Aorta (tissue), 4 donors: Measurements from ENCODE around the gene NOL4L. TPM values are rescaled to one million over a fixed set of nuclear protein-coding genes. Genes with fewer than 3 reads are reported as not detected.

ENCODE experiments used
- polyA plus RNA-seq, 2 donors: library from polyadenylated mRNA; stranded (reverse); fragments of 200-250 nt; gene quantifications; one replicate each; pipeline ENCODE4 v1.2.3, GENCODE V29; 2013
- total RNA-seq, 2 donors: library from RNA; stranded (reverse); fragmentation: NEBNext Ultra II Directional; extraction: Animal tissue kit (Norgen Biotek cat#: 25700); gene quantifications; one replicate each; pipeline ENCODE4 v1.2.1, GENCODE V29; 2021
- donor health status: healthy with polysubstance abuse.
- donor health status: Bipolar disorder and iron deficiency.
- donor health status: DM: no; HTN: no; CAD: no.
- donor health status: DM: yes; HTN: yes; CAD: no.

The NOL4L gene
- total and polyA plus RNA-seq, 4 donors, result 2.3 to 29.5 (median 8.0) TPM

Other genes starting within 250 kb of the NOL4L start
- gene ASXL1, start 227.0 kb downstream of the NOL4L start, total RNA-seq, result 100 to 1,000 TPM in 1 of 2 donors, 10 to 100 TPM in 1; 92.5 to 102 TPM
- gene ASXL1, start 227.0 kb downstream of the NOL4L start, polyA plus RNA-seq, result 10 to 100 TPM; 18.0 to 51.7 TPM
- gene C20orf203, start 88.6 kb upstream of the NOL4L start, total RNA-seq, result 1 to 10 TPM in 1 of 2 donors, under 1 TPM in 1; 0.51 to 1.1 TPM
- under 1 TPM in 1 of 2 donors, not detected in 1; 0.31 TPM for gene C20orf203, start 88.6 kb upstream of the NOL4L start, polyA plus RNA-seq
- 10 to 100 TPM; 37.5 to 39.0 TPM for gene COMMD7, start 158.1 kb upstream of the NOL4L start, total RNA-seq
- gene COMMD7, start 158.1 kb upstream of the NOL4L start, polyA plus RNA-seq, result 10 to 100 TPM; 63.1 to 66.9 TPM
- 1 to 10 TPM in 1 of 2 donors, under 1 TPM in 1; 0.71 to 1.9 TPM for gene DNMT3B, start 177.1 kb upstream of the NOL4L start, total RNA-seq
- under 1 TPM; 0.25 to 0.79 TPM for gene DNMT3B, start 177.1 kb upstream of the NOL4L start, polyA plus RNA-seq
- gene MAPRE1, start 234.6 kb upstream of the NOL4L start, total RNA-seq, result 100 to 1,000 TPM in 1 of 2 donors, 10 to 100 TPM in 1; 83.1 to 132 TPM
- gene MAPRE1, start 234.6 kb upstream of the NOL4L start, polyA plus RNA-seq, result 10 to 100 TPM; 48.4 to 83.4 TPM